ENCODE data around the gene IER3. TPM values are rescaled to one million over a fixed set of nuclear protein-coding genes. Genes with fewer than 3 reads are reported as not detected.

The IER3 gene
- total and polyA plus RNA-seq, 5 donors from 2014 or later: 0.38 to 5.1 (median 1.7) TPM

DNA sequence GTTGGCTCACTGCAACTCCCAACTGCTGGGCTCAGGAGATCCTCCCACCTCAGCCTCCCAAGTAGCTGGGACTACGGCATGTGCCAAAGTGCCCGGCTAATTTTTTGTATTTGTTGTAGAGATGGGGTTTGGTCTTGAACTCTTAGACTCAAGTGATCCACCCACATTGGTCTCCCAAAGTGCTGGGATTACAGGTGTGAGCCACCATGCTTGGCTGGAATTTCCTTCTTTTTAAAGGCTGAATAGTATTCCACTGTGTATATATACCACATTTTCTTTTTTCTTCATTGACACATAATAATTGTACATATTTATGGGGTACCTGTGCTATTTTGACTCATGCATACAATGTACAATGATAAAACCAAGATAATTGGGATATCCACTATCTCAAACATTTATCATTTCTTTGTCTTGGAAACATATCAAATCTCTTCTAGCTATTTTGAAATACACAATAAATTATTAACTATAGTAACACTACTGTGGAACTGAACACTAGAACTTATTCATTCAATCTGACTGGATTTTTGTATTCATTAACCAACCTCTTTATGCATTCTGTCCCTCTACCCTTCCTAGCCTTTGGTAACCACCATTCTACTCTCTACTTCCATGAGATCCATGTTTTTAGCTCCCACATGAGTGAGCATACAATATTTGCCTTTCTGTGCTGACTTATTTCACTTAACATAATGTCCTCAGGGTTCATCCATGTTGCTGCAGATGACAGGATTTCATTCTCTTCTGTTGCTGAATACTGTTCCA lies 35.1 kb downstream of the IER3 start:
- Mint-ChIP-seq H3K4me1 (peaks cover 5 to 21% (median 14%) of the 10 kb centered on the region in 4 donors), H3K27ac (peak overlapping the region in 1 of 3 donors; percentile 3), H3K27me3 (no peaks in the 10 kb centered on the region), H3K36me3 (peaks cover 63% of the 10 kb centered on the region), H3K4me3 (peak overlapping the region in 1 of 4 donors; percentile 1), H3K9me3 (no peaks in the 10 kb centered on the region)
- H3K4me3 ChIP-seq (ENCODE audit: low read depth, low read length): no peak overlapping the region
- H3K27me3 ChIP-seq (ENCODE audit: control insufficient read depth, insufficient read depth, low read length): no peaks in the 10 kb centered on the region
- H3K36me3 ChIP-seq (ENCODE audit: control insufficient read depth, insufficient read depth, low read length): peaks cover 48% of the 10 kb centered on the region
- H3K9me3 ChIP-seq (ENCODE audit: control insufficient read depth in 2 of 2, low read length in 2 of 2): no peaks in the 10 kb centered on the region
- DNase-seq (no peak), ATAC-seq (ENCODE audit: low read depth in 2 of 2) (no peak)
- H3K27ac ChIP-seq (ENCODE audit: insufficient read depth, low read length, poor library complexity, severe bottlenecking): no peak overlapping the region
- no peaks in the 10 kb centered on the region for H3K4me1 ChIP-seq (ENCODE audit: control insufficient read depth, insufficient read depth, low read length, poor library complexity, severe bottlenecking)

GRCh38 chr6:30707281-30707850 lies 37.0 kb downstream of the IER3 start:
- H3K27ac Mint-ChIP-seq: peak overlapping the region in 2 of 3 donors; percentile 10 to 79
- Histone ChIP-seq H3K27ac (ENCODE audit: insufficient read depth, low read length, poor library complexity, severe bottlenecking) (no peak overlapping the region), H3K4me3 (ENCODE audit: low read depth, low read length) (no peak overlapping the region), H3K27me3 (ENCODE audit: control insufficient read depth, insufficient read depth, low read length) (no peaks in the 10 kb centered on the region), H3K36me3 (ENCODE audit: control insufficient read depth, insufficient read depth, low read length) (peaks cover 35% of the 10 kb centered on the region), H3K9me3 (ENCODE audit: control insufficient read depth in 2 of 2, low read length in 2 of 2) (no peaks in the 10 kb centered on the region), H3K4me1 (ENCODE audit: control insufficient read depth, insufficient read depth, low read length, poor library complexity, severe bottlenecking) (no peaks in the 10 kb centered on the region)
- no peak for DNase-seq
- H3K4me1 Mint-ChIP-seq: peaks cover 5 to 14% (median 10%) of the 10 kb centered on the region in 4 donors
- H3K4me3 Mint-ChIP-seq: peak overlapping the region in 2 of 4 donors; percentile 2 to 30
- ATAC-seq (ENCODE audit: low read depth in 2 of 2): no peak
- peaks cover 64% of the 10 kb centered on the region for H3K36me3 Mint-ChIP-seq
- no peaks in the 10 kb centered on the region for H3K9me3 Mint-ChIP-seq
- H3K27me3 Mint-ChIP-seq: no peaks in the 10 kb centered on the region

DNA sequence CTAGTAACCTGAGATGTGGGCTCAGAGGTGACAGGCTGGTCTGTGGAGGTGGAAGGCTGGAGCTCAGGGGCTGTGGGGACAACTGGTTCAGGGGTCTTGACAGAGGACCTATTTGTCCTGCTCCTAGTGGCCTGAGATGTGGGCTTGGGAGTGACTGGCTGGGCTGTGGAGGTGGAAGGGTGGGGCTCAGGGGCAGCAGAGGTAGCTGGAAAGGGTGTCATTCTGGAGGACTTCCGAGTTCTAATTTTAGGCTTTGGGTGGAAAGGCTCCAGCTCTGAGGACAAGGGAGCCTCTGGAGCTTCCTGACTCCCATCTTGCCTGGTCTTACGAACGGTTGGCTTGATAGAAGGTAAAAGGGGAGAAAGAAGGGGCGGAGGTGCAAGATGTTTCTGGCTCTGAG lies 38.7 kb downstream of the IER3 start:
- peaks cover 0 to 6% (median 4%) of the 10 kb centered on the region in 4 donors for H3K4me1 Mint-ChIP-seq
- H3K27ac Mint-ChIP-seq: peak overlapping the region in 1 of 3 donors; percentile 87
- H3K36me3 Mint-ChIP-seq: peaks cover 56% of the 10 kb centered on the region

GRCh38 chr6:30703821-30704220 lies 40.5 kb downstream of the IER3 start:
- Mint-ChIP-seq H3K36me3 (peaks cover 48% of the 10 kb centered on the region), H3K27me3 (no peaks in the 10 kb centered on the region), H3K4me1 (peaks cover 0 to 6% (median 4%) of the 10 kb centered on the region in 4 donors), H3K27ac (peak overlapping the region in 2 of 3 donors; percentile 62 to 82), H3K4me3 (no peak overlapping the region), H3K9me3 (no peaks in the 10 kb centered on the region)
- Histone ChIP-seq H3K9me3 (ENCODE audit: control insufficient read depth in 2 of 2, low read length in 2 of 2) (no peaks in the 10 kb centered on the region), H3K4me3 (ENCODE audit: low read depth, low read length) (no peak overlapping the region), H3K36me3 (ENCODE audit: control insufficient read depth, insufficient read depth, low read length) (peaks cover 25% of the 10 kb centered on the region), H3K4me1 (ENCODE audit: control insufficient read depth, insufficient read depth, low read length, poor library complexity, severe bottlenecking) (no peaks in the 10 kb centered on the region), H3K27ac (ENCODE audit: insufficient read depth, low read length, poor library complexity, severe bottlenecking) (no peak overlapping the region), H3K27me3 (ENCODE audit: control insufficient read depth, insufficient read depth, low read length) (no peaks in the 10 kb centered on the region)
- DNase-seq: no peak
- no peak for ATAC-seq (ENCODE audit: low read depth in 2 of 2)

More for the DNA sequence above, 38.7 kb downstream of the IER3 start:
- H3K27me3 ChIP-seq (ENCODE audit: control insufficient read depth, insufficient read depth, low read length): no peaks in the 10 kb centered on the region
- Mint-ChIP-seq H3K27me3 (no peaks in the 10 kb centered on the region), H3K9me3 (no peaks in the 10 kb centered on the region), H3K4me3 (no peak overlapping the region)
- H3K36me3 ChIP-seq (ENCODE audit: control insufficient read depth, insufficient read depth, low read length): peaks cover 21% of the 10 kb centered on the region
- no peak overlapping the region for H3K4me3 ChIP-seq (ENCODE audit: low read depth, low read length)
- no peaks in the 10 kb centered on the region for H3K9me3 ChIP-seq (ENCODE audit: control insufficient read depth in 2 of 2, low read length in 2 of 2)
- no peaks in the 10 kb centered on the region for H3K4me1 ChIP-seq (ENCODE audit: control insufficient read depth, insufficient read depth, low read length, poor library complexity, severe bottlenecking)
- ATAC-seq (ENCODE audit: low read depth in 2 of 2): no peak
- DNase-seq: no peak
- no peak overlapping the region for H3K27ac ChIP-seq (ENCODE audit: insufficient read depth, low read length, poor library complexity, severe bottlenecking)

DNA sequence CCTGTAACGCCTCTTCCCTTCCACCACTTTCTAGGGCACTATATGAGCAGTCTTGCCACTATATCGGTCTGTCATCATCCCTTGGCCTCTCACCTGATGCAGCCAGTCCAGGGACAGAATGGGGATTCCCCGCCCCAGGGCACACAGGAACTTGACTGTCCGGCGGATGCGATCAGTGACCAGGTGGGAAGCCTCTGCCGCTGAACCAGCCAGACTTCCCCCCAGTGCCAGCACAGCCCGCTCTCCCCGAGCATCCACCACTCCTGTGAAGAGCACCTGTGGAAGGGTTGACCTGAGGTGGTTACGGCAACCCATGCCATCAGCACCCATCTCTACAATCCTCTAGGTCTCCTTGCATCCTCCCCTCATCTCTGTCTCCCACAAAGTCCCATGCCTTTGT lies 41.3 kb downstream of the IER3 start:
- Histone ChIP-seq H3K4me3 (ENCODE audit: low read depth, low read length) (no peak overlapping the region), H3K27me3 (ENCODE audit: control insufficient read depth, insufficient read depth, low read length) (no peaks in the 10 kb centered on the region), H3K36me3 (ENCODE audit: control insufficient read depth, insufficient read depth, low read length) (peaks cover 22% of the 10 kb centered on the region), H3K9me3 (ENCODE audit: control insufficient read depth in 2 of 2, low read length in 2 of 2) (no peaks in the 10 kb centered on the region), H3K27ac (ENCODE audit: insufficient read depth, low read length, poor library complexity, severe bottlenecking) (no peak overlapping the region), H3K4me1 (ENCODE audit: control insufficient read depth, insufficient read depth, low read length, poor library complexity, severe bottlenecking) (no peaks in the 10 kb centered on the region)
- Mint-ChIP-seq H3K27me3 (no peaks in the 10 kb centered on the region), H3K36me3 (peaks cover 45% of the 10 kb centered on the region), H3K4me3 (no peak overlapping the region), H3K9me3 (no peaks in the 10 kb centered on the region), H3K27ac (no peak overlapping the region), H3K4me1 (peaks cover 0 to 6% (median 4%) of the 10 kb centered on the region in 4 donors)
- ATAC-seq (ENCODE audit: low read depth in 2 of 2): no peak
- no peak for DNase-seq

GRCh38 chr6:30700340-30700739 lies 44.0 kb downstream of the IER3 start:
- no peaks in the 10 kb centered on the region for H3K27me3 ChIP-seq (ENCODE audit: control insufficient read depth, insufficient read depth, low read length)
- H3K36me3 ChIP-seq (ENCODE audit: control insufficient read depth, insufficient read depth, low read length): peaks cover 10% of the 10 kb centered on the region
- Mint-ChIP-seq H3K4me1 (peaks cover 0 to 4% (median 1%) of the 10 kb centered on the region in 4 donors), H3K27me3 (no peaks in the 10 kb centered on the region), H3K4me3 (no peak overlapping the region), H3K36me3 (peaks cover 30% of the 10 kb centered on the region), H3K9me3 (no peaks in the 10 kb centered on the region), H3K27ac (no peak overlapping the region)
- H3K4me1 ChIP-seq (ENCODE audit: control insufficient read depth, insufficient read depth, low read length, poor library complexity, severe bottlenecking): no peaks in the 10 kb centered on the region
- H3K27ac ChIP-seq (ENCODE audit: insufficient read depth, low read length, poor library complexity, severe bottlenecking): no peak overlapping the region
- DNase-seq: no peak
- H3K9me3 ChIP-seq (ENCODE audit: control insufficient read depth in 2 of 2, low read length in 2 of 2): no peaks in the 10 kb centered on the region
- no peak for ATAC-seq (ENCODE audit: low read depth in 2 of 2)
- no peak overlapping the region for H3K4me3 ChIP-seq (ENCODE audit: low read depth, low read length)

DNA sequence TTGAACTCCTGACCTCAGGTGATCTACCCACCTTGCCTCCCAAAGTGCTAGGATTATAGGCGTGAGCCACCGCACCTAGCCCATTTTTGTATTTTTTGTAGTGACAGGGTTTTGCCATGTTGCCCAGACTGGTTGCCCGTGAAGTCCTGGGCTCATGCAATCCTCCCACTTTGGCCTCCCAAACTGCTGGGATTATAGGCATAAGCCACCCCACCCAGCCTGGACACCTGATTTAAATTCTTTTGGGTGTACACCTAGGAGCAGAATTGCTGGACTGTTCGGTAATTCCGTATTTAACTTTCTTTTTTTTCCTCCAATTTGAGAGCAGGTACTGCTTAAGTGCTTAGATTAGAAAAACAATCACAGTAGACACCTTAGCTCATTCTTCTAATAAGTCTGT lies 47.9 kb downstream of the IER3 start:
- Histone ChIP-seq H3K4me1 (ENCODE audit: control insufficient read depth, insufficient read depth, low read length, poor library complexity, severe bottlenecking) (no peaks in the 10 kb centered on the region), H3K4me3 (ENCODE audit: low read depth, low read length) (no peak overlapping the region), H3K27ac (ENCODE audit: insufficient read depth, low read length, poor library complexity, severe bottlenecking) (no peak overlapping the region), H3K27me3 (ENCODE audit: control insufficient read depth, insufficient read depth, low read length) (no peaks in the 10 kb centered on the region), H3K36me3 (ENCODE audit: control insufficient read depth, insufficient read depth, low read length) (peaks cover 5% of the 10 kb centered on the region), H3K9me3 (ENCODE audit: control insufficient read depth in 2 of 2, low read length in 2 of 2) (no peaks in the 10 kb centered on the region)
- no peak for DNase-seq
- no peak overlapping the region for H3K27ac Mint-ChIP-seq
- no peak for ATAC-seq (ENCODE audit: low read depth in 2 of 2)
- H3K9me3 Mint-ChIP-seq: no peaks in the 10 kb centered on the region
- no peaks in the 10 kb centered on the region for H3K27me3 Mint-ChIP-seq
- no peak overlapping the region for H3K4me3 Mint-ChIP-seq
- peaks cover under 1 to 8% (median 6%) of the 10 kb centered on the region in 4 donors for H3K4me1 Mint-ChIP-seq
- H3K36me3 Mint-ChIP-seq: peaks cover 1% of the 10 kb centered on the region

Data from CD4-positive, CD25-positive, alpha-beta regulatory T cell (primary cell).